Measurements from ENCODE around the gene PANK2.
"Not testable (repeated sequence)": the region's sequence is repeated elsewhere in the genome, so short reads cannot be mapped to it uniquely, and the experiment has no call there.

- not testable (repeated sequence) for TF ChIP-seq CTCF (IDR thresholded peaks at IDR 0.05); POLR2AphosphoS5 (IDR thresholded peaks at IDR 0.05; ENCODE audit: insufficient read depth in 1 of 2, low read depth in 1 of 2)
These were observed 49.0 kb upstream of the PANK2 start for GRCh38 chr20:3840201-3840600.
